H9 (cell line): ENCODE measurements around the gene IL32. TPM values are rescaled to one million over a fixed set of nuclear protein-coding genes. Genes with fewer than 3 reads are reported as not detected.
A peak's percentile ranks its signal among the peaks of the same experiment; 100 is the strongest.

Experiments
- DNase-seq: peaks from one replicate; pipeline ENCODE4 v3.0.0-alpha.2; 2017
- H2AFZ ChIP-seq: one replicate; pipeline ENCODE4 v1.6.1; 2013; ENCODE audit warnings: mild to moderate bottlenecking, low read length, control low read depth, moderate library complexity
- H2AK5ac ChIP-seq: 2 replicates; pipeline ENCODE4 v1.6.1; 2013; ENCODE audit warnings: low read length, control low read depth, mixed read lengths; ENCODE audit not compliant: insufficient read length
- H2BK120ac ChIP-seq: one replicate; pipeline ENCODE4 v1.6.1; 2013; ENCODE audit warnings: low read depth, mild to moderate bottlenecking, low read length, control low read depth, inconsistent platforms; ENCODE audit not compliant: poor library complexity, severe bottlenecking
- H2BK12ac ChIP-seq: 2 replicates; pipeline ENCODE4 v1.6.1; 2013; ENCODE audit warnings: low read length, control low read depth, mixed read lengths, low read depth; ENCODE audit not compliant: insufficient read length
- H2BK15ac ChIP-seq: 2 replicates; pipeline ENCODE4 v1.6.1; 2013; ENCODE audit warnings: low read depth, low read length, control low read depth
- H2BK20ac ChIP-seq: one replicate; pipeline ENCODE4 v1.6.1; 2013; ENCODE audit warnings: low read depth, mild to moderate bottlenecking, low read length, control low read depth, inconsistent platforms; ENCODE audit not compliant: poor library complexity, severe bottlenecking
- H2BK5ac ChIP-seq: 2 replicates; pipeline ENCODE4 v1.6.1; 2013; ENCODE audit warnings: low read length, control low read depth, mixed read lengths; ENCODE audit not compliant: insufficient read length
- H3K14ac ChIP-seq: 2 replicates; pipeline ENCODE4 v1.6.1; 2013; ENCODE audit warnings: low read length, control low read depth; ENCODE audit not compliant: insufficient read depth
- H3K18ac ChIP-seq: 2 replicates; pipeline ENCODE4 v1.6.1; 2013; ENCODE audit warnings: low read depth, mild to moderate bottlenecking, mixed read lengths, low read length, control low read depth; ENCODE audit not compliant: insufficient read length
- H3K23ac ChIP-seq: 2 replicates; pipeline ENCODE4 v1.6.1; 2013; ENCODE audit warnings: low read length, control low read depth, mixed read lengths, low read depth; ENCODE audit not compliant: insufficient read length
- H3K23me2 ChIP-seq: 2 replicates; pipeline ENCODE4 v1.6.1; 2013; ENCODE audit warnings: low read depth, mild to moderate bottlenecking, mixed read lengths, low read length, control low read depth; ENCODE audit not compliant: insufficient read length, poor library complexity, severe bottlenecking
- H3K27ac ChIP-seq: 2 replicates; pipeline ENCODE4 v1.5.1; 2013; ENCODE audit warnings: low read length, control low read depth, mixed read lengths, low read depth; ENCODE audit not compliant: insufficient read length
- H3K27me3 ChIP-seq: 2 replicates; pipeline ENCODE4 v1.6.1; 2013; ENCODE audit warnings: low read length, control low read depth, inconsistent platforms; ENCODE audit not compliant: insufficient read depth
- H3K4ac ChIP-seq: 2 replicates; pipeline ENCODE4 v1.6.1; 2013; ENCODE audit warnings: low read depth, mild to moderate bottlenecking, control low read depth, inconsistent platforms, low read length, moderate library complexity
- H3K4me1 ChIP-seq: 2 replicates; pipeline ENCODE4 v1.6.1; 2013; ENCODE audit warnings: low read length, control low read depth, inconsistent platforms; ENCODE audit not compliant: insufficient read depth
- H3K4me2 ChIP-seq: 2 replicates; pipeline ENCODE4 v1.6.1; 2013; ENCODE audit warnings: low read length, control low read depth, mixed read lengths; ENCODE audit not compliant: insufficient read length, insufficient read depth
- H3K56ac ChIP-seq: 2 replicates; pipeline ENCODE4 v1.6.1; 2013; ENCODE audit warnings: low read depth, mild to moderate bottlenecking, mixed read lengths, low read length, control low read depth; ENCODE audit not compliant: insufficient read length
- H3K79me1 ChIP-seq: 2 replicates; pipeline ENCODE4 v1.6.1; 2013; ENCODE audit warnings: low read depth, mild to moderate bottlenecking, moderate library complexity, low read length, control low read depth, inconsistent platforms; ENCODE audit not compliant: insufficient read depth, poor library complexity, severe bottlenecking
- H3K79me2 ChIP-seq: 2 replicates; pipeline ENCODE4 v1.6.1; 2013; ENCODE audit warnings: low read length, control low read depth, inconsistent platforms; ENCODE audit not compliant: insufficient read depth
- H3K9ac ChIP-seq: 2 replicates; pipeline ENCODE4 v1.6.1; 2013; ENCODE audit warnings: low read length, control low read depth, mixed read lengths; ENCODE audit not compliant: insufficient read length; ENCODE audit errors: extremely low read depth
- H3K9me3 ChIP-seq: one replicate; pipeline ENCODE4 v1.6.1; 2013; ENCODE audit warnings: low read depth, low read length, inconsistent platforms; ENCODE audit not compliant: control insufficient read depth
- H3T11ph ChIP-seq: one replicate; pipeline ENCODE4 v1.6.1; 2013; ENCODE audit warnings: mild to moderate bottlenecking, low read length, control low read depth, inconsistent platforms
- H4K20me1 ChIP-seq: one replicate; pipeline ENCODE4 v1.6.1; 2013; ENCODE audit not compliant: control insufficient read depth, insufficient read length, insufficient read depth
- H4K5ac ChIP-seq: 2 replicates; pipeline ENCODE4 v1.6.1; 2013; ENCODE audit warnings: low read depth, mild to moderate bottlenecking, mixed read lengths, low read length, control low read depth; ENCODE audit not compliant: insufficient read length
- H4K8ac ChIP-seq: replicated peaks from 2 replicates; pipeline ENCODE4 v1.6.1; 2013; ENCODE audit warnings: low read length, control low read depth, mixed read lengths, low read depth; ENCODE audit not compliant: insufficient read length
- H4K91ac ChIP-seq: 2 replicates; pipeline ENCODE4 v1.6.1; 2013; ENCODE audit warnings: low read depth, mild to moderate bottlenecking, moderate library complexity, mixed read lengths, low read length, control low read depth; ENCODE audit not compliant: insufficient read length
- H3K27ac Mint-ChIP-seq, 3 experiments: 2 replicates in 2 of 3; 3 replicates in 1 of 3; pipeline ENCODE4 v1.8.0; 2020 to 2021; ENCODE audit warnings: mixed read lengths in 3 of 3, mild to moderate bottlenecking in 1 of 3, moderate library complexity in 1 of 3
- H3K27me3 Mint-ChIP-seq: 2 replicates; pipeline ENCODE4 v1.8.0; 2021; ENCODE audit warnings: low read depth, mild to moderate bottlenecking, moderate library complexity, mixed read lengths
- H3K36me3 Mint-ChIP-seq, 3 experiments: 2 replicates in 2 of 3; 3 replicates in 1 of 3; pipeline ENCODE4 v1.8.0; 2020 to 2021; ENCODE audit warnings: low read depth in 3 of 3, mixed read lengths in 3 of 3; ENCODE audit not compliant: insufficient read depth in 1 of 3
- H3K4me1 Mint-ChIP-seq, 2 experiments: 2 replicates each; pipeline ENCODE4 v1.8.0; 2020; ENCODE audit warnings: mixed read lengths in 2 of 2
- H3K4me3 Mint-ChIP-seq, 2 experiments: 2 replicates in 1 of 2; 3 replicates in 1 of 2; pipeline ENCODE4 v1.8.0; 2020 to 2021; ENCODE audit warnings: mild to moderate bottlenecking in 2 of 2, mixed read lengths in 2 of 2, moderate library complexity in 1 of 2
- H3K9me3 Mint-ChIP-seq, 2 experiments: 2 replicates in 1 of 2; 3 replicates in 1 of 2; pipeline ENCODE4 v1.8.0; 2020; ENCODE audit warnings: mild to moderate bottlenecking in 2 of 2, mixed read lengths in 2 of 2, moderate library complexity in 1 of 2
- WGBS: extraction: QIAGEN DNeasy Blood & Tissue Kit; methylation state at CpG from one replicate; pipeline ENCODE4 v1.1.7; 2013; ENCODE audit warnings: missing lambda C conversion rate, low lambda C conversion rate, mixed read lengths; ENCODE audit not compliant: insufficient read length; ENCODE audit errors: extremely low coverage; 5-methylcytosine and 5-hydroxymethylcytosine counted together
- total RNA-seq: library from RNA; stranded (reverse); gene quantifications from 2 replicates; pipeline ENCODE4 v1.2.1, GENCODE V29; 2021
- TF ChIP-seq, protein P1 (sequence below): fragments of 200-600 bp; sonication (generic); conservative IDR thresholded peaks from 3 replicates; pipeline ENCODE4 v1.8.0; 2021; ENCODE audit warnings: antibody characterized with exemption, mild to moderate bottlenecking

IL32 gene
- total RNA-seq, 1 experiment from 2014 or later: 2.0 TPM

GRCh38 chr16:3021449-3022207, 43.8 kb upstream of the IL32 start:
- peak overlapping the region; percentile 93 to 96 for H3K4me3 Mint-ChIP-seq

More at GRCh38 chr16:3021449-3022207, 43.8 kb upstream of the IL32 start:
- Mint-ChIP-seq H3K27ac (peak overlapping the region; percentile 98 to 100 (median 99)), H3K9me3 (no peaks in the 10 kb centered on the region; a peak in 2 of 5 replicates), H3K27me3 (peaks cover 7% of the 10 kb centered on the region), H3K36me3 (peaks cover 15 to 40% (median 28%) of the 10 kb centered on the region in 3 experiments), H3K4me1 (peaks cover 24 to 53% of the 10 kb centered on the region in 2 experiments)
- H3K4ac ChIP-seq: no peak overlapping the region
- H3K79me2 ChIP-seq: peaks cover 4% of the 10 kb centered on the region; the same call in 1 of the 2 replicates
- H3K23ac ChIP-seq: no peak overlapping the region
- no peak overlapping the region for H2AFZ ChIP-seq
- H2BK5ac ChIP-seq: no peak overlapping the region
- H4K8ac ChIP-seq: no peak overlapping the region
- no peak overlapping the region for H2AK5ac ChIP-seq
- H3K79me1 ChIP-seq: no peaks in the 10 kb centered on the region
- H2BK120ac ChIP-seq: no peak overlapping the region
- no peak overlapping the region for H4K91ac ChIP-seq
- H3T11ph ChIP-seq: no peak overlapping the region
- DNase-seq: peak; percentile 80
- peak overlapping the region; percentile 13 for H3K27ac ChIP-seq
- H2BK15ac ChIP-seq: no peak overlapping the region
- no peak overlapping the region for H4K5ac ChIP-seq
- TF ChIP-seq, protein P1, sequence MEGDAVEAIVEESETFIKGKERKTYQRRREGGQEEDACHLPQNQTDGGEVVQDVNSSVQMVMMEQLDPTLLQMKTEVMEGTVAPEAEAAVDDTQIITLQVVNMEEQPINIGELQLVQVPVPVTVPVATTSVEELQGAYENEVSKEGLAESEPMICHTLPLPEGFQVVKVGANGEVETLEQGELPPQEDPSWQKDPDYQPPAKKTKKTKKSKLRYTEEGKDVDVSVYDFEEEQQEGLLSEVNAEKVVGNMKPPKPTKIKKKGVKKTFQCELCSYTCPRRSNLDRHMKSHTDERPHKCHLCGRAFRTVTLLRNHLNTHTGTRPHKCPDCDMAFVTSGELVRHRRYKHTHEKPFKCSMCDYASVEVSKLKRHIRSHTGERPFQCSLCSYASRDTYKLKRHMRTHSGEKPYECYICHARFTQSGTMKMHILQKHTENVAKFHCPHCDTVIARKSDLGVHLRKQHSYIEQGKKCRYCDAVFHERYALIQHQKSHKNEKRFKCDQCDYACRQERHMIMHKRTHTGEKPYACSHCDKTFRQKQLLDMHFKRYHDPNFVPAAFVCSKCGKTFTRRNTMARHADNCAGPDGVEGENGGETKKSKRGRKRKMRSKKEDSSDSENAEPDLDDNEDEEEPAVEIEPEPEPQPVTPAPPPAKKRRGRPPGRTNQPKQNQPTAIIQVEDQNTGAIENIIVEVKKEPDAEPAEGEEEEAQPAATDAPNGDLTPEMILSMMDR: peak; percentile 67
- H3K4me2 ChIP-seq: peak overlapping the region; percentile 51
- peak overlapping the region; percentile 29 for H2BK12ac ChIP-seq
- no peak overlapping the region for H2BK20ac ChIP-seq
- peaks cover 33% of the 10 kb centered on the region for H3K23me2 ChIP-seq
- H3K56ac ChIP-seq: no peak overlapping the region
- H3K14ac ChIP-seq: peak overlapping the region; percentile 33; the same call in 1 of the 2 replicates
- H3K4me1 ChIP-seq: peaks cover 2% of the 10 kb centered on the region; the same call in 1 of the 2 replicates
- no CpG with 5 or more reads among the region's 25 CpGs for WGBS
- peak overlapping the region; percentile 61 for H3K9ac ChIP-seq
- no peaks in the 10 kb centered on the region for H3K27me3 ChIP-seq
- H3K18ac ChIP-seq: peak overlapping the region; percentile 16
- H3K9me3 ChIP-seq: no peaks in the 10 kb centered on the region
- no peaks in the 10 kb centered on the region for H4K20me1 ChIP-seq
